DMS114 treated with DMSO at 0.1 percent for 48 hours (cell line): ENCODE results near the gene GAA.

Experiments
- DNase-seq: peaks from one replicate; lab custom pipeline; 2025; ENCODE audit not compliant: unreplicated experiment; lab: John Stamatoyannopoulos, UW

GAA gene

GRCh38 chr17:80102664-80103448 lies 1.5 kb downstream of the GAA start:
- no peak for DNase-seq

- DNase-seq, result no peak
These were observed 2.2 kb downstream of the GAA start for GRCh38 chr17:80103449-80104085.

GRCh38 chr17:80104321-80104955 lies 3.1 kb downstream of the GAA start:
- DNase-seq, result no peak

GRCh38 chr17:80104956-80105375 lies 3.6 kb downstream of the GAA start:
- DNase-seq, result no peak

- no peak for DNase-seq
These were observed 4.4 kb downstream of the GAA start for GRCh38 chr17:80105762-80106161.

- DNase-seq, result no peak
These were observed 4.8 kb downstream of the GAA start for GRCh38 chr17:80106176-80106575.

- DNase-seq, result no peak
These were observed 5.4 kb downstream of the GAA start for GRCh38 chr17:80106751-80107150.

GRCh38 chr17:80107231-80108021 lies 6.0 kb downstream of the GAA start:
- no peak for DNase-seq

GRCh38 chr17:80108036-80108971 lies 6.9 kb downstream of the GAA start:
- no peak for DNase-seq

- DNase-seq, result no peak
These were observed 7.8 kb downstream of the GAA start for GRCh38 chr17:80109066-80109660.

- DNase-seq, result no peak
These were observed 8.5 kb downstream of the GAA start for GRCh38 chr17:80109713-80110446.

- no peak for DNase-seq
These were observed 9.0 kb downstream of the GAA start for GRCh38 chr17:80110447-80110812.

- DNase-seq, result no peak
These were observed 9.7 kb downstream of the GAA start for GRCh38 chr17:80110927-80111701.

GRCh38 chr17:80111702-80112470 lies 10.5 kb downstream of the GAA start:
- DNase-seq, result no peak

- no peak for DNase-seq
These were observed 11.2 kb downstream of the GAA start for GRCh38 chr17:80112471-80113032.

GRCh38 chr17:80113033-80113484 lies 11.7 kb downstream of the GAA start:
- DNase-seq, result no peak

GRCh38 chr17:80114758-80115157 lies 13.4 kb downstream of the GAA start:
- DNase-seq, result no peak
